Liver (tissue), 9 donors: ENCODE results near the gene RBP4. TPM values are rescaled to one million over a fixed set of nuclear protein-coding genes. Genes with fewer than 3 reads are reported as not detected.

Experiments used
- DNase-seq: peaks from one replicate; pipeline ENCODE4 v3.0.0-alpha.2; 2017; ENCODE audit warnings: low spot score
- H3K27ac ChIP-seq, 2 donors: one replicate each; pipeline ENCODE4 v1.7.0; 2013; ENCODE audit warnings: inconsistent platforms in 2 of 2, low read length in 2 of 2, control low read depth in 1 of 2, low read depth in 1 of 2, mild to moderate bottlenecking in 1 of 2
- H3K27me3 ChIP-seq, 4 donors: one replicate each; pipeline versions ENCODE4 v1.6.1 to v1.7.0; 2013; ENCODE audit warnings: low read length in 3 of 4, inconsistent platforms in 1 of 4, mild to moderate bottlenecking in 1 of 4, moderate library complexity in 1 of 4; ENCODE audit not compliant: control insufficient read depth in 4 of 4, insufficient read depth in 4 of 4
- H3K36me3 ChIP-seq, 4 donors: one replicate each; pipeline versions ENCODE4 v1.6.1 to v1.7.0; 2013; ENCODE audit warnings: low read length in 3 of 4, mild to moderate bottlenecking in 3 of 4, low read depth in 1 of 4, moderate library complexity in 1 of 4; ENCODE audit not compliant: control insufficient read depth in 4 of 4, insufficient read depth in 3 of 4
- H3K4me1 ChIP-seq, 4 donors: one replicate each; pipeline versions ENCODE4 v1.6.1 to v1.7.0; 2013; ENCODE audit warnings: low read length in 3 of 4, mild to moderate bottlenecking in 3 of 4, moderate library complexity in 1 of 4; ENCODE audit not compliant: control insufficient read depth in 4 of 4, insufficient read depth in 4 of 4
- H3K4me3 ChIP-seq, 3 donors: one replicate each; pipeline versions ENCODE4 v1.6.1 to v1.7.0; 2013; ENCODE audit warnings: low read length in 3 of 3, control low read depth in 1 of 3, low read depth in 1 of 3, mild to moderate bottlenecking in 1 of 3
- H3K9ac ChIP-seq, 2 donors: one replicate each; pipeline ENCODE4 v1.7.0; 2013; ENCODE audit warnings: low read length in 2 of 2, mild to moderate bottlenecking in 2 of 2, moderate library complexity in 2 of 2, control low read depth in 1 of 2, low read depth in 1 of 2
- H3K9me3 ChIP-seq, 4 donors: one replicate each; pipeline versions ENCODE4 v1.6.1 to v1.7.0; 2013; ENCODE audit warnings: low read length in 3 of 4; ENCODE audit not compliant: control insufficient read depth in 4 of 4
- ATF3 ChIP-seq: IDR thresholded peaks from 2 replicates; pipeline ENCODE4 v1.6.1; 2016; ENCODE audit warnings: antibody characterized with exemption
- CTCF ChIP-seq: fragments of 150-350 bp; IDR thresholded peaks from 2 replicates; pipeline ENCODE4 v1.5.1; 2017; ENCODE audit warnings: improper control_type of control experiment, low read depth, low read length; ENCODE audit not compliant: missing input control
- EGR1 ChIP-seq, 2 donors: IDR thresholded peaks; 2 replicates each; pipeline ENCODE4 v1.6.1; 2016 to 2018; ENCODE audit warnings: antibody characterized with exemption in 2 of 2, low read depth in 2 of 2
- FOXA1 ChIP-seq: IDR thresholded peaks from 2 replicates; pipeline ENCODE4 v1.6.1; 2016; ENCODE audit warnings: antibody characterized with exemption
- GABPA ChIP-seq, 2 donors: IDR thresholded peaks in 1 of 2; conservative IDR thresholded peaks in 1 of 2; 2 replicates each; pipeline ENCODE4 v1.6.1; 2016; ENCODE audit warnings: antibody characterized with exemption in 2 of 2, mild to moderate bottlenecking in 1 of 2, moderate library complexity in 1 of 2
- HNF4A ChIP-seq, 2 donors: conservative IDR thresholded peaks; 2 replicates each; pipeline ENCODE4 v1.6.1; 2016; ENCODE audit warnings: antibody characterized with exemption in 2 of 2, mild to moderate bottlenecking in 2 of 2
- HNF4G ChIP-seq: IDR thresholded peaks from 2 replicates; pipeline ENCODE4 v1.6.1; 2016; ENCODE audit warnings: antibody characterized with exemption
- NR2F2 ChIP-seq: IDR thresholded peaks from 2 replicates; pipeline ENCODE4 v1.6.1; 2016; ENCODE audit warnings: antibody characterized with exemption
- RAD21 ChIP-seq, 2 donors: IDR thresholded peaks; 2 replicates each; pipeline ENCODE4 v1.6.1; 2016; ENCODE audit warnings: antibody characterized with exemption in 2 of 2, mild to moderate bottlenecking in 2 of 2
- RXRA ChIP-seq, 2 donors: IDR thresholded peaks; 2 replicates each; pipeline ENCODE4 v1.6.1; 2017 to 2018; ENCODE audit warnings: antibody characterized with exemption in 2 of 2, mild to moderate bottlenecking in 1 of 2
- TAF1 ChIP-seq: conservative IDR thresholded peaks from 2 replicates; pipeline ENCODE4 v1.6.1; 2016; ENCODE audit warnings: antibody characterized with exemption, mild to moderate bottlenecking
- YY1 ChIP-seq: IDR thresholded peaks from 2 replicates; pipeline ENCODE4 v1.6.1; 2016; ENCODE audit warnings: antibody characterized with exemption, mild to moderate bottlenecking
- WGBS: extraction: QIAGEN DNeasy Blood & Tissue Kit; methylation state at CpG from one replicate; pipeline ENCODE4 v1.1.7; 2013; 5-methylcytosine and 5-hydroxymethylcytosine counted together
- polyA plus RNA-seq, 2 donors: library from polyadenylated mRNA; stranded (reverse) in 1 of 2; unstranded in 1 of 2; fragments of 200-250 nt in 1 of 2; fragments of >200 nt in 1 of 2; fragmentation: Nextera tagmentation in 1 of 2; extraction: Ambion mirVana in 1 of 2; gene quantifications; one replicate each; pipeline versions ENCODE4 v1.2.1 to v1.2.3, GENCODE V29; 2013 to 2015
- total RNA-seq, 2 donors: library from RNA; depleted of rRNA; stranded (reverse); fragments of >200 nt; gene quantifications; one replicate each; pipeline ENCODE4 v1.2.3, GENCODE V29; 2014
- TF ChIP-seq, protein P1 (sequence below): IDR thresholded peaks from 2 replicates; pipeline ENCODE4 v1.6.1; 2016; ENCODE audit warnings: antibody characterized with exemption
- TF ChIP-seq, protein P2 (sequence below): IDR thresholded peaks from 2 replicates; pipeline ENCODE4 v1.6.1; 2016; ENCODE audit warnings: antibody characterized with exemption, mild to moderate bottlenecking
- donor health status: healthy.
- donor health status: healthy.
- donor health status: healthy.
- donor health status: healthy.
- donor health status: healthy.

The RBP4 gene
- total and polyA plus RNA-seq, 4 donors: 1,174 to 10,329 (median 3,953) TPM

- H3K36me3 ChIP-seq: no peaks in the 10 kb centered on the region
- no peak for TF ChIP-seq NR2F2
- no peak for TF ChIP-seq RAD21 (IDR thresholded peaks at IDR 0.05)
- no peak for TF ChIP-seq HNF4A (conservative IDR thresholded peaks at IDR 0.05)
- no peak overlapping the region for H3K4me3 ChIP-seq
- H3K27me3 ChIP-seq: no peaks in the 10 kb centered on the region
- H3K9me3 ChIP-seq: no peaks in the 10 kb centered on the region
- WGBS: 96% methylated on average over 7 of the region's 7 CpGs
- H3K27ac ChIP-seq: no peak overlapping the region
- no peaks in the 10 kb centered on the region for H3K4me1 ChIP-seq
- no peak for DNase-seq
- H3K9ac ChIP-seq: no peak overlapping the region
Measured at GRCh38 chr10:93639791-93640190, 38.8 kb upstream of the RBP4 start.

DNA sequence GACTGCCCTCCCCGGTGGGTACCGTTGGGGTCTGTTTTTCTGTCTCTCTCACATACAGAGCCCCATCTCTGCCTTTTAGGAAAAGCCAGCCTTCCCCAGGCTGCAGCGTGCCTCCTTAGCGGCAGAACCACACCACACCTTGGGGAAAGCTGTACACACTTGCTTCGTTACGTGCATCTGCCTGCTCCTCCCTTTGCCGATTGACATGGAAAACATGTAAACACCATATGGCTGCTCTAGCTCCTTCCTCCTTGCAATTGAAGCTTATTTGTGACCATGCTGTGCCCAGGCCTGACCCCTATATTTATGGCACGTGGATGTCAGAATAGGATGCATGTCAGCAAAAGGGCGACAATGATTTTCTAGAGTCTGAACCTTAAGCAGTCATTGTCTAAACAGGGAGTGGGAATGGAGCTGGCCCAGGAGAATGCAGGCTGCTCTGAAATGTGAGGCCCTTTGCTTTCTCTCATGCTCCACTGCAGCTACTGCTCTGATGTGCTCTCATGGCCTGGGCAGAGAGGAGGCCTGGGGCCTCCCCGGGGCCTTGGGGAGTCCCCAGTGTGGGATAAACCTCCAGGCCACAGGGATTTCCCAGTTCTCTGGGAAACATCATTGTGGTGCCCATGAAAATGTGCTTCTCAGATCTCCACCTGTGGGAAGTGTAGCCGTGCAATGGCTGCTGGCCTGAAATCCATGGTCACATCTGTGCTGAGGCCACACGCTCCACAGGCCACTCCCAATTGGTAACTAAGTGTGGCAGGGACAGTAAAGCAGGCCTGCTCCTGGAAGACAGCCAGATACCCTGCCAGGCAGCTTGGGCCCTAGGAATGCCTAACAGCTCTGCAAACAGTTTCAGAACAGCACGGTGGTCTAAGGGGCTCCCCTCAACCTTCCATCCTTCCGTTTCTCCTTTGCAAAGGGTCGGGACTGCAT lies 29.9 kb upstream of the RBP4 start:
- 88% methylated on average over 15 of the region's 15 CpGs for WGBS
- Histone ChIP-seq H3K4me3 (no peak overlapping the region), H3K4me1 (no peaks in the 10 kb centered on the region), H3K27ac (no peak overlapping the region), H3K27me3 (no peaks in the 10 kb centered on the region), H3K36me3 (no peaks in the 10 kb centered on the region), H3K9me3 (no peaks in the 10 kb centered on the region), H3K9ac (no peak overlapping the region)
- TF ChIP-seq, protein P1, sequence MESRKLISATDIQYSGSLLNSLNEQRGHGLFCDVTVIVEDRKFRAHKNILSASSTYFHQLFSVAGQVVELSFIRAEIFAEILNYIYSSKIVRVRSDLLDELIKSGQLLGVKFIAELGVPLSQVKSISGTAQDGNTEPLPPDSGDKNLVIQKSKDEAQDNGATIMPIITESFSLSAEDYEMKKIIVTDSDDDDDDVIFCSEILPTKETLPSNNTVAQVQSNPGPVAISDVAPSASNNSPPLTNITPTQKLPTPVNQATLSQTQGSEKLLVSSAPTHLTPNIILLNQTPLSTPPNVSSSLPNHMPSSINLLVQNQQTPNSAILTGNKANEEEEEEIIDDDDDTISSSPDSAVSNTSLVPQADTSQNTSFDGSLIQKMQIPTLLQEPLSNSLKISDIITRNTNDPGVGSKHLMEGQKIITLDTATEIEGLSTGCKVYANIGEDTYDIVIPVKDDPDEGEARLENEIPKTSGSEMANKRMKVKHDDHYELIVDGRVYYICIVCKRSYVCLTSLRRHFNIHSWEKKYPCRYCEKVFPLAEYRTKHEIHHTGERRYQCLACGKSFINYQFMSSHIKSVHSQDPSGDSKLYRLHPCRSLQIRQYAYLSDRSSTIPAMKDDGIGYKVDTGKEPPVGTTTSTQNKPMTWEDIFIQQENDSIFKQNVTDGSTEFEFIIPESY: no peak
- TF ChIP-seq GABPA (IDR thresholded peaks at IDR 0.05 in 1 of 2, conservative IDR thresholded peaks at IDR 0.05 in 1 of 2) (no peak), YY1 (no peak), CTCF (no peak), EGR1 (IDR thresholded peaks at IDR 0.05; ENCODE audit: low read depth in 2 of 2) (no peak), HNF4G (no peak), RXRA (IDR thresholded peaks at IDR 0.05) (no peak), NR2F2 (no peak), FOXA1 (no peak), ATF3 (no peak), HNF4A (conservative IDR thresholded peaks at IDR 0.05) (no peak), TAF1 (no peak)
- TF ChIP-seq, protein P2, sequence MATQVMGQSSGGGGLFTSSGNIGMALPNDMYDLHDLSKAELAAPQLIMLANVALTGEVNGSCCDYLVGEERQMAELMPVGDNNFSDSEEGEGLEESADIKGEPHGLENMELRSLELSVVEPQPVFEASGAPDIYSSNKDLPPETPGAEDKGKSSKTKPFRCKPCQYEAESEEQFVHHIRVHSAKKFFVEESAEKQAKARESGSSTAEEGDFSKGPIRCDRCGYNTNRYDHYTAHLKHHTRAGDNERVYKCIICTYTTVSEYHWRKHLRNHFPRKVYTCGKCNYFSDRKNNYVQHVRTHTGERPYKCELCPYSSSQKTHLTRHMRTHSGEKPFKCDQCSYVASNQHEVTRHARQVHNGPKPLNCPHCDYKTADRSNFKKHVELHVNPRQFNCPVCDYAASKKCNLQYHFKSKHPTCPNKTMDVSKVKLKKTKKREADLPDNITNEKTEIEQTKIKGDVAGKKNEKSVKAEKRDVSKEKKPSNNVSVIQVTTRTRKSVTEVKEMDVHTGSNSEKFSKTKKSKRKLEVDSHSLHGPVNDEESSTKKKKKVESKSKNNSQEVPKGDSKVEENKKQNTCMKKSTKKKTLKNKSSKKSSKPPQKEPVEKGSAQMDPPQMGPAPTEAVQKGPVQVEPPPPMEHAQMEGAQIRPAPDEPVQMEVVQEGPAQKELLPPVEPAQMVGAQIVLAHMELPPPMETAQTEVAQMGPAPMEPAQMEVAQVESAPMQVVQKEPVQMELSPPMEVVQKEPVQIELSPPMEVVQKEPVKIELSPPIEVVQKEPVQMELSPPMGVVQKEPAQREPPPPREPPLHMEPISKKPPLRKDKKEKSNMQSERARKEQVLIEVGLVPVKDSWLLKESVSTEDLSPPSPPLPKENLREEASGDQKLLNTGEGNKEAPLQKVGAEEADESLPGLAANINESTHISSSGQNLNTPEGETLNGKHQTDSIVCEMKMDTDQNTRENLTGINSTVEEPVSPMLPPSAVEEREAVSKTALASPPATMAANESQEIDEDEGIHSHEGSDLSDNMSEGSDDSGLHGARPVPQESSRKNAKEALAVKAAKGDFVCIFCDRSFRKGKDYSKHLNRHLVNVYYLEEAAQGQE: no peak
- no peak for DNase-seq
